ENCODE results near the gene NXPH4. TPM values are rescaled to one million over a fixed set of nuclear protein-coding genes. Genes with fewer than 3 reads are reported as not detected.

Gene NXPH4
- total and polyA plus RNA-seq, 2 donors (not counting 1 experiment from before 2014, with no cell fraction given): 3.5 to 8.6 TPM

DNA sequence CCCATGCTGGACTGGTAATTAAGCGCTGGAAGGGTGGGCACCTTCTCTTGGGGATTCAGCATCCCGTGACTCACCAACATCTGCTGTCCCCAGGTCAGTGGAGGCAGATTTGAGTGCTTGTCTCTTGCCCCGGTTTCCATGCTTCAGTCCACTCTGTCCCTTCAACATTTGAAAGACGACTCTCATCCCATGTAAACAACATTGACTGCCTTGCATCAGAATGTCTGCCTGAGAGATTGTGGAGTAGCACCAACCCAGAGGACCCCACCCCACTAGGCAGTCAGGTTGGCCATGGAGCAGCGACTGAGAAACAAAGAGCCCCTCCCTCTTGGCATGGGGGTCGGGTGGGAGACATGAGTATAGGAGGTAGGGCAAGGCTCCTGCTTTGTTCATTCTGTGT lies 39.3 kb downstream of the NXPH4 start:
- no peak overlapping the region for H2AFZ ChIP-seq (ENCODE audit: insufficient read depth, low read depth, low read length, poor library complexity, severe bottlenecking)
- ChIA-PET POLR2A (interaction anchor here (0.6 kb wide), 1 partner anchor 157 kb away, joined by 4 read pairs; no protein-coding TSS in a partner anchor), CTCF (no interaction called here)
- H3K27me3 Mint-ChIP-seq: no peaks in the 10 kb centered on the region
- no peak overlapping the region for H3K4me3 Mint-ChIP-seq
- no peaks in the 10 kb centered on the region for H3K4me1 Mint-ChIP-seq
- TF ChIP-seq, protein P1, sequence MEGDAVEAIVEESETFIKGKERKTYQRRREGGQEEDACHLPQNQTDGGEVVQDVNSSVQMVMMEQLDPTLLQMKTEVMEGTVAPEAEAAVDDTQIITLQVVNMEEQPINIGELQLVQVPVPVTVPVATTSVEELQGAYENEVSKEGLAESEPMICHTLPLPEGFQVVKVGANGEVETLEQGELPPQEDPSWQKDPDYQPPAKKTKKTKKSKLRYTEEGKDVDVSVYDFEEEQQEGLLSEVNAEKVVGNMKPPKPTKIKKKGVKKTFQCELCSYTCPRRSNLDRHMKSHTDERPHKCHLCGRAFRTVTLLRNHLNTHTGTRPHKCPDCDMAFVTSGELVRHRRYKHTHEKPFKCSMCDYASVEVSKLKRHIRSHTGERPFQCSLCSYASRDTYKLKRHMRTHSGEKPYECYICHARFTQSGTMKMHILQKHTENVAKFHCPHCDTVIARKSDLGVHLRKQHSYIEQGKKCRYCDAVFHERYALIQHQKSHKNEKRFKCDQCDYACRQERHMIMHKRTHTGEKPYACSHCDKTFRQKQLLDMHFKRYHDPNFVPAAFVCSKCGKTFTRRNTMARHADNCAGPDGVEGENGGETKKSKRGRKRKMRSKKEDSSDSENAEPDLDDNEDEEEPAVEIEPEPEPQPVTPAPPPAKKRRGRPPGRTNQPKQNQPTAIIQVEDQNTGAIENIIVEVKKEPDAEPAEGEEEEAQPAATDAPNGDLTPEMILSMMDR (IDR thresholded peaks at IDR 0.05): no peak
- TF ChIP-seq EZH2 (IDR thresholded peaks at IDR 0.05; ENCODE audit: borderline replicate concordance, insufficient read depth, low read depth, low read length, poor library complexity, severe bottlenecking): no peak
- intact Hi-C loops (cut with micrococcal nuclease): no loop called here
- peaks cover 29 to 63% of the 10 kb centered on the region in 2 experiments for H3K36me3 ChIP-seq (replicated peaks in 1 of 2; ENCODE audit: control extremely low read depth in 1 of 2, control insufficient read depth in 1 of 2, extremely low read depth in 1 of 2, insufficient read depth in 2 of 2, low read length in 1 of 2)
- H3K9ac ChIP-seq (ENCODE audit: low read length): no peak overlapping the region
- H4K20me1 ChIP-seq (ENCODE audit: control insufficient read depth, insufficient read depth, low read length, poor library complexity, severe bottlenecking): no peaks in the 10 kb centered on the region
- no peaks in the 10 kb centered on the region for H3K9me3 Mint-ChIP-seq (ENCODE audit: insufficient read depth)
- no peak overlapping the region for H3K4me3 ChIP-seq (ENCODE audit: control extremely low read depth in 1 of 5, extremely low read depth in 1 of 5, insufficient read depth in 1 of 5, low read depth in 2 of 5, low read length in 4 of 5)
- DNase-seq (no peak), ATAC-seq (ENCODE audit: low read depth) (no peak)
- no peaks in the 10 kb centered on the region for H3K9me3 ChIP-seq (ENCODE audit: control extremely low read depth in 1 of 3, control insufficient read depth in 2 of 3, insufficient read depth in 1 of 3, low read length in 2 of 3)
- 98% methylated on average over 3 of the region's 6 CpGs for WGBS (ENCODE audit: insufficient coverage)
- H3K4me1 ChIP-seq (ENCODE audit: control insufficient read depth in 2 of 2, insufficient read depth in 2 of 2, low read length in 2 of 2): no peaks in the 10 kb centered on the region
- H3K4me2 ChIP-seq (replicated peaks; ENCODE audit: low read depth, low read length, poor library complexity, severe bottlenecking): no peak overlapping the region
- no peak overlapping the region for H3K27ac ChIP-seq (ENCODE audit: low read length in 2 of 2)
- no peaks in the 10 kb centered on the region for H3K79me2 ChIP-seq (ENCODE audit: control insufficient read depth, insufficient read depth, low read length)
- H3K27ac Mint-ChIP-seq: no peak overlapping the region
- H3K27me3 ChIP-seq (replicated peaks in 1 of 4; ENCODE audit: control extremely low read depth in 1 of 4, control insufficient read depth in 3 of 4, insufficient read depth in 4 of 4, low read length in 3 of 4): no peaks in the 10 kb centered on the region

DNA sequence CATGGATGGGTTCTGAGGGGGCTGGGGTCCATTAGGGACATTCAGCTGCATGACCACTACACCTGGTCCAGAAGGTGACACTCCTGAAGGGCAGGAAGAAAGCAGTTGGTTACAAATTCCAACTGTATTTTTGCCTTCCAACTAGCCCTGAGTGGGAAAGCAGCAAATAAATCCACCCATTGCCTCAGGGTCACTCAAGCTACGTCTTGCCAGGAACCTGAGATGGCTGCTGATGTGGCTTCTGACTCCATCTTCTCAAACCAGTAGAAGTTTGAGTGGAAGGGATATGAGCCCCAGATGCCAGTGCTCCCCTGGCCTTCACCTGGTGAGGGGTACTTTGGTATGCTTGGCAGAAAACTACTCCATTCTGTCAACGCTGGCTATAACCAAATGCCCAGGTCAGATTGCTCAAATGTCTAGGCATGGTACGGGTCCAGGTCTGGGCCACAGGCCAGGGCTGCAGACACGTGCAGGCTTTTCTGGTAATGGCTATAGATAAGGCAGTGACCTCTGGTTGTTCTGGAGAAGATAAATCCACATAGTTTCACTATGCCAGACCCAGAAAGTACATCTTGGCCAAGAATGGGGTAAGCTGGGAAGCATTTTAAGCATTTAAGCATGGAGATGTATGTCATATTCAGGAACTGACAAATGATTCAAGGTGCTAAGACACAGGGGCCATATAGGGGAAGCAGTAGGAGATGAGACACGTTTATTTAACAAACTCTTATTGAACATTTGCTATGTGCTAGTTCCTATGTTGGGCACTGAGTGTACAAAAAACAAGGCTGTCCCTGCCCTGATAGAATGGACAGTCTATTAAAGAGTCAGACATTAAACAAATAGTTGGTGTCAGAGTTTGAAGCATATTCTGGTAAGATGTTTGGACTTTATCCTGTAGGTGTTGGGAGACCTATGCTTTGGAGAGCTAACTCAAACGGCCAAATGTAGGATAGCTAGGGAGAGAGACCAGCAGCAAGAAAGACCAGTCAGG lies 42.7 kb downstream of the NXPH4 start:
- no peak overlapping the region for H3K4me2 ChIP-seq (replicated peaks; ENCODE audit: low read depth, low read length, poor library complexity, severe bottlenecking)
- H3K36me3 ChIP-seq (replicated peaks in 1 of 2; ENCODE audit: control extremely low read depth in 1 of 2, control insufficient read depth in 1 of 2, extremely low read depth in 1 of 2, insufficient read depth in 2 of 2, low read length in 1 of 2): peaks cover 29 to 79% of the 10 kb centered on the region in 2 experiments
- Mint-ChIP-seq H3K4me1 (peaks cover 7% of the 10 kb centered on the region), H3K27me3 (no peaks in the 10 kb centered on the region), H3K9me3 (ENCODE audit: insufficient read depth) (no peaks in the 10 kb centered on the region), H3K27ac (no peak overlapping the region), H3K4me3 (no peak overlapping the region)
- H3K4me1 ChIP-seq (ENCODE audit: control insufficient read depth in 2 of 2, insufficient read depth in 2 of 2, low read length in 2 of 2): peaks cover 0 to 6% of the 10 kb centered on the region in 2 donors
- 95% methylated on average over 4 of the region's 6 CpGs for WGBS (ENCODE audit: insufficient coverage)
- no peak overlapping the region for H2AFZ ChIP-seq (ENCODE audit: insufficient read depth, low read depth, low read length, poor library complexity, severe bottlenecking)
- no peak overlapping the region for H3K27ac ChIP-seq (ENCODE audit: low read length in 2 of 2)
- no peak for DNase-seq
- no peak for ATAC-seq (ENCODE audit: low read depth)
- intact Hi-C loops (cut with micrococcal nuclease): no loop called here
- CTCF ChIA-PET: interaction anchor here (2.3 to 8.4 kb wide), 2 partner anchors 45 to 194 kb away, joined by 10 to 126 read pairs; partner anchors contain the start of gene INHBE
- no peaks in the 10 kb centered on the region for H4K20me1 ChIP-seq (ENCODE audit: control insufficient read depth, insufficient read depth, low read length, poor library complexity, severe bottlenecking)
- H3K79me2 ChIP-seq (ENCODE audit: control insufficient read depth, insufficient read depth, low read length): no peaks in the 10 kb centered on the region
- TF ChIP-seq, protein P1 (IDR thresholded peaks at IDR 0.05): no peak
- no peak for TF ChIP-seq EZH2 (IDR thresholded peaks at IDR 0.05; ENCODE audit: borderline replicate concordance, insufficient read depth, low read depth, low read length, poor library complexity, severe bottlenecking)
- no peak overlapping the region for H3K4me3 ChIP-seq (ENCODE audit: control extremely low read depth in 1 of 5, extremely low read depth in 1 of 5, insufficient read depth in 1 of 5, low read depth in 2 of 5, low read length in 4 of 5)
- H3K27me3 ChIP-seq (replicated peaks in 1 of 4; ENCODE audit: control extremely low read depth in 1 of 4, control insufficient read depth in 3 of 4, insufficient read depth in 4 of 4, low read length in 3 of 4): no peaks in the 10 kb centered on the region
- POLR2A ChIA-PET: no interaction called here
- no peaks in the 10 kb centered on the region for H3K9me3 ChIP-seq (ENCODE audit: control extremely low read depth in 1 of 3, control insufficient read depth in 2 of 3, insufficient read depth in 1 of 3, low read length in 2 of 3)
- H3K9ac ChIP-seq (ENCODE audit: low read length): no peak overlapping the region

Measured in B cell (primary cell).